Measurements from ENCODE around the gene EZH2. TPM values are rescaled to one million over a fixed set of nuclear protein-coding genes. Genes with fewer than 3 reads are reported as not detected.
A peak's percentile ranks its signal among the peaks of the same experiment; 100 is the strongest.

The EZH2 gene
- total RNA-seq, 1 donor from 2014 or later = 6.6 TPM

- no peaks in the 10 kb centered on the region for H3K27me3 ChIP-seq (ENCODE audit: control insufficient read depth, insufficient read depth, low read length)
- H3K4me3 ChIP-seq (ENCODE audit: low read depth, low read length) = no peak overlapping the region
- no peak for FAIRE-seq
- no peaks in the 10 kb centered on the region for H3K36me3 ChIP-seq (ENCODE audit: control insufficient read depth, insufficient read depth, low read length)
- no peak for TF ChIP-seq CTCF (IDR thresholded peaks at IDR 0.05; ENCODE audit: insufficient read depth, low read length, severe bottlenecking)
- DNase-seq (ENCODE audit: low read depth) = no peak
Observed at GRCh38 chr7:148909568-148909967, 25.5 kb upstream of the EZH2 start.

GRCh38 chr7:148906707-148907498 lies 22.8 kb upstream of the EZH2 start:
- FAIRE-seq (no peak), DNase-seq (ENCODE audit: low read depth) (no peak)
- no peaks in the 10 kb centered on the region for H3K36me3 ChIP-seq (ENCODE audit: control insufficient read depth, insufficient read depth, low read length)
- TF ChIP-seq CTCF (IDR thresholded peaks at IDR 0.05; ENCODE audit: insufficient read depth, low read length, severe bottlenecking) = no peak
- no peak overlapping the region for H3K4me3 ChIP-seq (ENCODE audit: low read depth, low read length)
- H3K27me3 ChIP-seq (ENCODE audit: control insufficient read depth, insufficient read depth, low read length) = no peaks in the 10 kb centered on the region

GRCh38 chr7:148905093-148905666 lies 21.1 kb upstream of the EZH2 start:
- DNase-seq (ENCODE audit: low read depth) (peak; percentile 36), FAIRE-seq (no peak)
- TF ChIP-seq CTCF (IDR thresholded peaks at IDR 0.05; ENCODE audit: insufficient read depth, low read length, severe bottlenecking) = no peak
- Histone ChIP-seq H3K4me3 (ENCODE audit: low read depth, low read length) (no peak overlapping the region), H3K36me3 (ENCODE audit: control insufficient read depth, insufficient read depth, low read length) (no peaks in the 10 kb centered on the region), H3K27me3 (ENCODE audit: control insufficient read depth, insufficient read depth, low read length) (no peaks in the 10 kb centered on the region)

GRCh38 chr7:148903504-148903903 lies 19.4 kb upstream of the EZH2 start:
- no peaks in the 10 kb centered on the region for H3K36me3 ChIP-seq (ENCODE audit: control insufficient read depth, insufficient read depth, low read length)
- no peak for TF ChIP-seq CTCF (IDR thresholded peaks at IDR 0.05; ENCODE audit: insufficient read depth, low read length, severe bottlenecking)
- FAIRE-seq (no peak), DNase-seq (ENCODE audit: low read depth) (no peak)
- H3K27me3 ChIP-seq (ENCODE audit: control insufficient read depth, insufficient read depth, low read length) = no peaks in the 10 kb centered on the region
- H3K4me3 ChIP-seq (ENCODE audit: low read depth, low read length) = no peak overlapping the region

GRCh38 chr7:148901178-148901577 lies 17.1 kb upstream of the EZH2 start:
- no peak for TF ChIP-seq CTCF (IDR thresholded peaks at IDR 0.05; ENCODE audit: insufficient read depth, low read length, severe bottlenecking)
- no peaks in the 10 kb centered on the region for H3K36me3 ChIP-seq (ENCODE audit: control insufficient read depth, insufficient read depth, low read length)
- FAIRE-seq (peak; percentile 50), DNase-seq (ENCODE audit: low read depth) (peak; percentile 97)
- H3K27me3 ChIP-seq (ENCODE audit: control insufficient read depth, insufficient read depth, low read length) = no peaks in the 10 kb centered on the region
- H3K4me3 ChIP-seq (ENCODE audit: low read depth, low read length) = no peak overlapping the region
